PFSK-1 (cell line): ENCODE measurements around the gene PLXDC2.

ENCODE experiments used
- FOXP2 ChIP-seq: optimal IDR thresholded peaks from 2 replicates; pipeline ENCODE3; 2011; ENCODE audit warnings: borderline replicate concordance, control low read depth, inconsistent platforms; ENCODE audit not compliant: insufficient read depth; ENCODE audit errors: extremely low read length, extremely low read depth
- POLR2AphosphoS5 ChIP-seq: IDR thresholded peaks from 2 replicates; pipeline ENCODE4 v1.6.1; 2012; ENCODE audit warnings: low read depth, mild to moderate bottlenecking, control low read depth, low read length, moderate library complexity
- REST ChIP-seq, 2 experiments: IDR thresholded peaks; 2 replicates each; pipeline versions ENCODE4 v1.6.1 to v1.8.0; 2011 to 2012; ENCODE audit warnings: low read depth in 2 of 2, low read length in 2 of 2, control low read depth in 1 of 2, inconsistent platforms in 1 of 2, mild to moderate bottlenecking in 1 of 2, moderate library complexity in 1 of 2; ENCODE audit not compliant: insufficient read depth in 1 of 2
- SIN3A ChIP-seq: IDR thresholded peaks from 2 replicates; pipeline ENCODE4 v1.6.1; 2012; ENCODE audit warnings: mild to moderate bottlenecking, low read length, moderate library complexity, borderline replicate concordance; ENCODE audit not compliant: insufficient read depth
- TAF1 ChIP-seq: IDR thresholded peaks from 2 replicates; pipeline ENCODE4 v1.6.1; 2012; ENCODE audit warnings: low read length, control low read depth, borderline replicate concordance; ENCODE audit not compliant: insufficient read depth

The PLXDC2 gene

GRCh38 chr10:20007426-20007825 lies 191.2 kb downstream of the PLXDC2 start:
- TF ChIP-seq FOXP2: no peak

GRCh38 chr10:20013991-20014750 lies 197.9 kb downstream of the PLXDC2 start:
- no peak for TF ChIP-seq FOXP2
- TF ChIP-seq REST (IDR thresholded peaks at IDR 0.05; ENCODE audit: insufficient read depth in 1 of 2, low read depth in 2 of 2, low read length in 2 of 2): no peak

- TF ChIP-seq FOXP2 (no peak), SIN3A (no peak), TAF1 (no peak), POLR2AphosphoS5 (no peak)
Observed at GRCh38 chr10:20017961-20018360, 201.7 kb downstream of the PLXDC2 start.

- TF ChIP-seq REST (IDR thresholded peaks at IDR 0.05; ENCODE audit: insufficient read depth in 1 of 2, low read depth in 2 of 2, low read length in 2 of 2): no peak
- no peak for TF ChIP-seq TAF1
- no peak for TF ChIP-seq POLR2AphosphoS5
- no peak for TF ChIP-seq FOXP2
- no peak for TF ChIP-seq SIN3A
Observed at GRCh38 chr10:20020677-20021076, 204.4 kb downstream of the PLXDC2 start.

- TF ChIP-seq SIN3A (no peak), TAF1 (no peak), POLR2AphosphoS5 (no peak), FOXP2 (no peak), REST (IDR thresholded peaks at IDR 0.05; ENCODE audit: insufficient read depth in 1 of 2, low read depth in 2 of 2, low read length in 2 of 2) (no peak)
Observed at GRCh38 chr10:20029523-20029922, 213.3 kb downstream of the PLXDC2 start.

GRCh38 chr10:20033476-20033875 lies 217.2 kb downstream of the PLXDC2 start:
- TF ChIP-seq REST (IDR thresholded peaks at IDR 0.05; ENCODE audit: insufficient read depth in 1 of 2, low read depth in 2 of 2, low read length in 2 of 2): no peak
- TF ChIP-seq SIN3A: no peak
- TF ChIP-seq POLR2AphosphoS5: no peak
- no peak for TF ChIP-seq FOXP2
- no peak for TF ChIP-seq TAF1
